HEK293 (cell line): ENCODE measurements around the gene LY6G5B.

Source experiments
- CTCF ChIA-PET: fragments of 350-600 bp; formaldehyde crosslinking; extraction: SDS; loops from one replicate; lab custom pipeline; 2021; ENCODE audit warnings: antibody characterized with exemption; lab: Yijun Ruan, JAX
- POLR2A ChIA-PET: fragments of 300-600 bp; formaldehyde crosslinking; extraction: SDS; loops from one replicate; lab custom pipeline; 2020; ENCODE audit warnings: antibody characterized with exemption, inconsistent platforms; lab: Yijun Ruan, JAX
- H3K27ac ChIP-seq: fragments of 200-500 bp; sonication (Bioruptor generic); 2 replicates; pipeline ENCODE4 v1.5.1; 2014; ENCODE audit warnings: low read depth, low read length, control low read depth, inconsistent platforms; ENCODE audit errors: extremely low read depth
- H3K36me3 ChIP-seq, 2 experiments: fragments of 200-500 bp in 1 of 2; sonication (Bioruptor generic) in 1 of 2; 1 replicate in 1 of 2; 2 replicates in 1 of 2; pipeline ENCODE4 v1.5.1; 2014 to 2017; ENCODE audit warnings: inconsistent platforms in 2 of 2, low read length in 2 of 2; ENCODE audit not compliant: control insufficient read depth in 2 of 2, insufficient read depth in 1 of 2
- H3K4me1 ChIP-seq: fragments of 200-500 bp; sonication (Bioruptor generic); 2 replicates; pipeline ENCODE4 v1.5.1; 2014; ENCODE audit warnings: mild to moderate bottlenecking, low read length, inconsistent platforms; ENCODE audit not compliant: control insufficient read depth, insufficient read depth
- H3K4me3 ChIP-seq: 2 replicates; pipeline ENCODE4 v1.5.1; 2011; ENCODE audit warnings: low read depth, mild to moderate bottlenecking, control low read depth, low read length, moderate library complexity
- H3K9me3 ChIP-seq: fragments of 200-500 bp; sonication (Bioruptor generic); 2 replicates; pipeline ENCODE4 v1.5.1; 2014; ENCODE audit warnings: low read depth, low read length, inconsistent platforms; ENCODE audit not compliant: control insufficient read depth, insufficient read depth
- GLIS1 ChIP-seq: fragments of 450-650 bp; formaldehyde crosslinking; IDR thresholded peaks from 2 replicates; pipeline ENCODE4 v1.5.1; 2016; ENCODE audit warnings: missing biosample characterization, missing genetic modification characterization
- HOXD13 ChIP-seq: sonication (generic); formaldehyde crosslinking; IDR thresholded peaks from 2 replicates; pipeline ENCODE4 v1.8.0; 2022; ENCODE audit warnings: missing genetic modification reagents, borderline replicate concordance
- KLF9 ChIP-seq: fragments of 450-650 bp; formaldehyde crosslinking; IDR thresholded peaks from 2 replicates; pipeline ENCODE4 v1.5.1; 2016; ENCODE audit warnings: missing biosample characterization, missing genetic modification characterization, low read depth
- MZF1 ChIP-seq: fragments of 450-650 bp; formaldehyde crosslinking; IDR thresholded peaks from 2 replicates; pipeline ENCODE4 v1.5.1; 2017; ENCODE audit warnings: missing biosample characterization, missing genetic modification characterization, borderline replicate concordance
- PATZ1 ChIP-seq: fragments of 450-650 bp; formaldehyde crosslinking; IDR thresholded peaks from 2 replicates; pipeline ENCODE4 v1.5.1; 2016; ENCODE audit warnings: missing biosample characterization, missing genetic modification characterization
- PBX3 ChIP-seq: sonication (generic); formaldehyde crosslinking; IDR thresholded peaks from 2 replicates; pipeline ENCODE4 v1.8.1; 2022; ENCODE audit warnings: mild to moderate bottlenecking, moderate library complexity, missing genetic modification reagents
- ZNF112 ChIP-seq: fragments of 450-650 bp; formaldehyde crosslinking; IDR thresholded peaks from 2 replicates; pipeline ENCODE4 v1.5.0; 2017; ENCODE audit warnings: missing biosample characterization, missing genetic modification characterization
- ZNF138 ChIP-seq: fragments of 450-650 bp; formaldehyde crosslinking; IDR thresholded peaks from 2 replicates; pipeline ENCODE4 v1.5.1; 2016; ENCODE audit warnings: missing biosample characterization, missing genetic modification characterization, borderline replicate concordance
- ZNF202 ChIP-seq: fragments of 450-650 bp; formaldehyde crosslinking; IDR thresholded peaks from 2 replicates; pipeline ENCODE4 v1.5.1; 2016; ENCODE audit warnings: missing biosample characterization, missing genetic modification characterization, borderline replicate concordance
- ZNF23 ChIP-seq: fragments of 450-650 bp; formaldehyde crosslinking; IDR thresholded peaks from 2 replicates; pipeline ENCODE4 v1.5.1; 2016; ENCODE audit warnings: missing biosample characterization, missing genetic modification characterization, borderline replicate concordance
- ZNF266 ChIP-seq: fragments of 450-650 bp; formaldehyde crosslinking; IDR thresholded peaks from 2 replicates; pipeline ENCODE4 v1.5.1; 2016; ENCODE audit warnings: missing biosample characterization, missing genetic modification characterization, low read depth
- ZNF548 ChIP-seq: fragments of 450-650 bp; formaldehyde crosslinking; IDR thresholded peaks from 2 replicates; pipeline ENCODE4 v1.5.1; 2016; ENCODE audit warnings: missing biosample characterization, missing genetic modification characterization
- ZNF561 ChIP-seq: fragments of 450-650 bp; IDR thresholded peaks from 2 replicates; pipeline ENCODE4 v1.5.1; 2018; ENCODE audit warnings: missing biosample characterization, missing genetic modification characterization, borderline replicate concordance
- ZNF639 ChIP-seq: fragments of 450-650 bp; formaldehyde crosslinking; IDR thresholded peaks from 2 replicates; pipeline ENCODE4 v1.5.1; 2016; ENCODE audit warnings: missing biosample characterization, missing genetic modification characterization
- ZNF692 ChIP-seq: fragments of 450-650 bp; formaldehyde crosslinking; IDR thresholded peaks from 2 replicates; pipeline ENCODE4 v1.5.1; 2016; ENCODE audit warnings: missing biosample characterization, missing genetic modification characterization
- ZNF707 ChIP-seq: fragments of 450-650 bp; formaldehyde crosslinking; IDR thresholded peaks from 2 replicates; pipeline ENCODE4 v1.5.1; 2016; ENCODE audit warnings: missing biosample characterization, missing genetic modification characterization
- TF ChIP-seq, protein P1 (sequence below): fragments of 450-650 bp; formaldehyde crosslinking; IDR thresholded peaks from 2 replicates; pipeline ENCODE4 v1.5.1; 2016; ENCODE audit warnings: missing biosample characterization, missing genetic modification characterization
- TF ChIP-seq, protein P2 (sequence below): fragments of 450-650 bp; formaldehyde crosslinking; conservative IDR thresholded peaks from 2 replicates; pipeline ENCODE4 v1.5.1; 2016; ENCODE audit warnings: low read depth, missing biosample characterization, missing genetic modification characterization

The LY6G5B gene

GRCh38 chr6:31639449-31639861 lies 30.3 kb upstream of the LY6G5B start:
- Histone ChIP-seq H3K4me1 (no peaks in the 10 kb centered on the region), H3K36me3 (peaks cover 38 to 94% of the 10 kb centered on the region in 2 experiments), H3K27ac (no peak overlapping the region; the same call in 1 of the 2 replicates)
- CTCF ChIA-PET: no interaction called here
- no peak for TF ChIP-seq ZNF548 (tag by site-specific recombination)
- TF ChIP-seq, all 188 proteins: peak for 0
- H3K9me3 ChIP-seq: no peaks in the 10 kb centered on the region
- POLR2A ChIA-PET: interaction anchor here (0.5 to 11.0 kb wide), 10 partner anchors 12 to 145 kb away, joined by 3 to 123 read pairs (median 6); partner anchors contain the start of genes BAG6, C6orf47 and PRRC2A
- H3K4me3 ChIP-seq: no peak overlapping the region

- POLR2A ChIA-PET: interaction anchor here (2.9 to 11.0 kb wide), 3 partner anchors 11 to 17 kb away, joined by 11 to 123 read pairs (median 76); partner anchors contain the start of gene BAG6
- Histone ChIP-seq H3K27ac (no peak overlapping the region), H3K36me3 (peaks cover 43 to 94% of the 10 kb centered on the region in 2 experiments), H3K9me3 (no peaks in the 10 kb centered on the region)
- no peak for TF ChIP-seq ZNF266 (tag by site-specific recombination)
- TF ChIP-seq PATZ1: no peak
- TF ChIP-seq, all 188 proteins: peak for 0
- Histone ChIP-seq H3K4me1 (no peaks in the 10 kb centered on the region), H3K4me3 (no peak overlapping the region)
- CTCF ChIA-PET: no interaction called here
Measured at GRCh38 chr6:31640612-31641011, 29.2 kb upstream of the LY6G5B start.

- ChIA-PET CTCF (no interaction called here), POLR2A (interaction anchor here (11.0 kb wide), 1 partner anchor 15 kb away, joined by 123 read pairs; no protein-coding TSS in a partner anchor)
- H3K9me3 ChIP-seq: no peaks in the 10 kb centered on the region
- no peak overlapping the region for H3K4me3 ChIP-seq
- H3K27ac ChIP-seq: no peak overlapping the region
- H3K36me3 ChIP-seq: peaks cover 45 to 94% of the 10 kb centered on the region in 2 experiments
- H3K4me1 ChIP-seq: no peaks in the 10 kb centered on the region
- TF ChIP-seq ZNF112 (tag by site-specific recombination) (no peak), PBX3 (no peak), ZNF707 (tag by site-specific recombination) (no peak), KLF9 (tag by site-specific recombination) (no peak), ZNF639 (tag by site-specific recombination) (no peak), ZNF202 (tag by site-specific recombination) (no peak), ZNF692 (tag by site-specific recombination) (no peak), ZNF138 (no peak), MZF1 (no peak), GLIS1 (tag by site-specific recombination) (no peak), ZNF561 (tag by site-specific recombination) (no peak), ZNF23 (tag by site-specific recombination) (no peak), HOXD13 (no peak)
- TF ChIP-seq, protein P1, sequence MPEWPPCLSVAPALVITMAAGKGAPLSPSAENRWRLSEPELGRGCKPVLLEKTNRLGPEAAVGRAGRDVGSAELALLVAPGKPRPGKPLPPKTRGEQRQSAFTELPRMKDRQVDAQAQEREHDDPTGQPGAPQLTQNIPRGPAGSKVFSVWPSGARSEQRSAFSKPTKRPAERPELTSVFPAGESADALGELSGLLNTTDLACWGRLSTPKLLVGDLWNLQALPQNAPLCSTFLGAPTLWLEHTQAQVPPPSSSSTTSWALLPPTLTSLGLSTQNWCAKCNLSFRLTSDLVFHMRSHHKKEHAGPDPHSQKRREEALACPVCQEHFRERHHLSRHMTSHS: no peak
- TF ChIP-seq, protein P2, sequence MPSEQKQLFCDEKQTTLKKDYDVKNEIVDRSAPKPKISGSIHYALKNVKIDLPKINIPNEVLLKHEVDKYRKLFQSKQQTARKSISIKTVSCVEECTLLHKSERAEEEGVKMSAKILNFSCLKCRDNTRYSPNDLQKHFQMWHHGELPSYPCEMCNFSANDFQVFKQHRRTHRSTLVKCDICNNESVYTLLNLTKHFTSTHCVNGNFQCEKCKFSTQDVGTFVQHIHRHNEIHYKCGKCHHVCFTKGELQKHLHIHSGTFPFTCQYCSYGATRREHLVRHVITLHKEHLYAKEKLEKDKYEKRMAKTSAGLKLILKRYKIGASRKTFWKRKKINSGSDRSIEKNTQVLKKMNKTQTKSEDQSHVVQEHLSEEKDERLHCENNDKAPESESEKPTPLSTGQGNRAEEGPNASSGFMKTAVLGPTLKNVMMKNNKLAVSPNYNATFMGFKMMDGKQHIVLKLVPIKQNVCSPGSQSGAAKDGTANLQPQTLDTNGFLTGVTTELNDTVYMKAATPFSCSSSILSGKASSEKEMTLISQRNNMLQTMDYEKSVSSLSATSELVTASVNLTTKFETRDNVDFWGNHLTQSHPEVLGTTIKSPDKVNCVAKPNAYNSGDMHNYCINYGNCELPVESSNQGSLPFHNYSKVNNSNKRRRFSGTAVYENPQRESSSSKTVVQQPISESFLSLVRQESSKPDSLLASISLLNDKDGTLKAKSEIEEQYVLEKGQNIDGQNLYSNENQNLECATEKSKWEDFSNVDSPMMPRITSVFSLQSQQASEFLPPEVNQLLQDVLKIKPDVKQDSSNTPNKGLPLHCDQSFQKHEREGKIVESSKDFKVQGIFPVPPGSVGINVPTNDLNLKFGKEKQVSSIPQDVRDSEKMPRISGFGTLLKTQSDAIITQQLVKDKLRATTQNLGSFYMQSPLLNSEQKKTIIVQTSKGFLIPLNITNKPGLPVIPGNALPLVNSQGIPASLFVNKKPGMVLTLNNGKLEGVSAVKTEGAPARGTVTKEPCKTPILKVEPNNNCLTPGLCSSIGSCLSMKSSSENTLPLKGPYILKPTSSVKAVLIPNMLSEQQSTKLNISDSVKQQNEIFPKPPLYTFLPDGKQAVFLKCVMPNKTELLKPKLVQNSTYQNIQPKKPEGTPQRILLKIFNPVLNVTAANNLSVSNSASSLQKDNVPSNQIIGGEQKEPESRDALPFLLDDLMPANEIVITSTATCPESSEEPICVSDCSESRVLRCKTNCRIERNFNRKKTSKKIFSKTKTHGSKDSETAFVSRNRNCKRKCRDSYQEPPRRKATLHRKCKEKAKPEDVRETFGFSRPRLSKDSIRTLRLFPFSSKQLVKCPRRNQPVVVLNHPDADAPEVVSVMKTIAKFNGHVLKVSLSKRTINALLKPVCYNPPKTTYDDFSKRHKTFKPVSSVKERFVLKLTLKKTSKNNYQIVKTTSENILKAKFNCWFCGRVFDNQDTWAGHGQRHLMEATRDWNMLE: no peak
Measured at GRCh38 chr6:31641370-31641769, 28.4 kb upstream of the LY6G5B start.
